ENCODE measurements around the gene SUN1.
"Not testable (repeated sequence)": the region's sequence is repeated elsewhere in the genome, so short reads cannot be mapped to it uniquely, and the experiment has no call there.

Gene SUN1

DNA sequence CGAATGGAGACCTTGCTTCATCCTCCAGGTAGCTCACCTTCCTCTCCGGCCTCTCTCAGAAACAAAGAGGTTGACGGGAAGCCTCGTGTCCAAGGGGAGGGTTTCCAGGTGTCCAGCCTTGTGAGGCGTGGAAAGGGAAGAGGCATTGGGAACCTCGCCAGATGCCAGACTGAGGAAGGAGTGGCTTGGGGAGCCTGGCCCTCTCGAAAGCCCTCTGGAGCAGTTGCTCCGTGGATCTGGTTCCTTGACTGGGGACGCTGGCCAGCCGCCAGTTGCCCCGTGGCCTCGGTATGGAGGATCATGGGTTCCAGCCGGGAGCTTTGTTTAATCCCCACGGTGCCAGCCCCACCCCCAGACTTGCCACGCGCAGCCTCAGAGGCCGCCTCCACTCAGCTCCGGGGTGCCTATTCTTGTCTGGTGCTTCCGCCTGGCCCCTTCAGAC lies 30.3 kb upstream of the SUN1 start:
- no peak for DNase-seq
- Histone ChIP-seq H3K79me2 (ENCODE audit: low read length) (no peaks in the 10 kb centered on the region), H3K9me2 (replicated peaks; ENCODE audit: insufficient read depth, low read length) (no peaks in the 10 kb centered on the region), H3K9ac (ENCODE audit: low read length) (no peak overlapping the region), H3K4me2 (ENCODE audit: low read depth, low read length) (no peak overlapping the region), H3K27ac (ENCODE audit: low read length) (no peak overlapping the region), H3K36me3 (replicated peaks; ENCODE audit: insufficient read depth, low read length) (no peaks in the 10 kb centered on the region), H3K4me3 (ENCODE audit: low read length) (no peak overlapping the region), H2AFZ (ENCODE audit: low read length) (no peak overlapping the region), H3F3A (ENCODE audit: insufficient read depth, low read length) (no peaks in the 10 kb centered on the region), H3K4me1 (ENCODE audit: low read length) (no peaks in the 10 kb centered on the region), H3K27me3 (replicated peaks; ENCODE audit: insufficient read depth, low read length) (no peaks in the 10 kb centered on the region), H4K20me1 (ENCODE audit: insufficient read depth, low read length) (no peaks in the 10 kb centered on the region), H3K9me3 (replicated peaks; ENCODE audit: insufficient read depth, low read length) (no peaks in the 10 kb centered on the region)
- TF ChIP-seq EZH2phosphoT487 (IDR thresholded peaks at IDR 0.05; ENCODE audit: low read length) (no peak), CTCF (IDR thresholded peaks at IDR 0.05; ENCODE audit: low read length) (no peak), EZH2 (optimal IDR thresholded peaks at IDR 0.05; ENCODE audit: low read depth, low read length) (no peak)

GRCh38 chr7:802500-803242 lies 29.6 kb upstream of the SUN1 start:
- Histone ChIP-seq H3K27ac (ENCODE audit: low read length) (no peak overlapping the region), H4K20me1 (ENCODE audit: insufficient read depth, low read length) (no peaks in the 10 kb centered on the region), H2AFZ (ENCODE audit: low read length) (no peak overlapping the region), H3K4me2 (ENCODE audit: low read depth, low read length) (no peak overlapping the region), H3K4me3 (ENCODE audit: low read length) (no peak overlapping the region), H3K9ac (ENCODE audit: low read length) (no peak overlapping the region), H3K27me3 (replicated peaks; ENCODE audit: insufficient read depth, low read length) (no peaks in the 10 kb centered on the region), H3K9me2 (replicated peaks; ENCODE audit: insufficient read depth, low read length) (no peaks in the 10 kb centered on the region), H3K79me2 (ENCODE audit: low read length) (no peaks in the 10 kb centered on the region), H3K36me3 (replicated peaks; ENCODE audit: insufficient read depth, low read length) (no peaks in the 10 kb centered on the region), H3K4me1 (ENCODE audit: low read length) (no peaks in the 10 kb centered on the region), H3K9me3 (replicated peaks; ENCODE audit: insufficient read depth, low read length) (no peaks in the 10 kb centered on the region), H3F3A (ENCODE audit: insufficient read depth, low read length) (no peaks in the 10 kb centered on the region)
- DNase-seq, result no peak
- TF ChIP-seq EZH2 (optimal IDR thresholded peaks at IDR 0.05; ENCODE audit: low read depth, low read length), result no peak
- no peak for TF ChIP-seq CTCF (IDR thresholded peaks at IDR 0.05; ENCODE audit: low read length)
- no peak for TF ChIP-seq EZH2phosphoT487 (IDR thresholded peaks at IDR 0.05; ENCODE audit: low read length)

GRCh38 chr7:803243-803635 lies 29.0 kb upstream of the SUN1 start:
- Histone ChIP-seq H3K27me3 (replicated peaks; ENCODE audit: insufficient read depth, low read length) (no peaks in the 10 kb centered on the region), H3K79me2 (ENCODE audit: low read length) (no peaks in the 10 kb centered on the region), H3K9me2 (replicated peaks; ENCODE audit: insufficient read depth, low read length) (no peaks in the 10 kb centered on the region), H3K4me1 (ENCODE audit: low read length) (no peaks in the 10 kb centered on the region), H3K9ac (ENCODE audit: low read length) (no peak overlapping the region), H3K4me2 (ENCODE audit: low read depth, low read length) (no peak overlapping the region), H4K20me1 (ENCODE audit: insufficient read depth, low read length) (no peaks in the 10 kb centered on the region), H3K9me3 (replicated peaks; ENCODE audit: insufficient read depth, low read length) (no peaks in the 10 kb centered on the region), H3K36me3 (replicated peaks; ENCODE audit: insufficient read depth, low read length) (no peaks in the 10 kb centered on the region), H3K27ac (ENCODE audit: low read length) (no peak overlapping the region), H3F3A (ENCODE audit: insufficient read depth, low read length) (no peaks in the 10 kb centered on the region), H2AFZ (ENCODE audit: low read length) (no peak overlapping the region), H3K4me3 (ENCODE audit: low read length) (no peak overlapping the region)
- DNase-seq, result no peak
- TF ChIP-seq CTCF (IDR thresholded peaks at IDR 0.05; ENCODE audit: low read length) (no peak), EZH2phosphoT487 (IDR thresholded peaks at IDR 0.05; ENCODE audit: low read length) (no peak), EZH2 (optimal IDR thresholded peaks at IDR 0.05; ENCODE audit: low read depth, low read length) (no peak)

- not testable (repeated sequence) for H3K27me3 ChIP-seq (replicated peaks; ENCODE audit: insufficient read depth, low read length); H3K9me3 ChIP-seq (replicated peaks; ENCODE audit: insufficient read depth, low read length); H4K20me1 ChIP-seq (ENCODE audit: insufficient read depth, low read length); H3K4me2 ChIP-seq (ENCODE audit: low read depth, low read length); H3K9ac ChIP-seq (ENCODE audit: low read length); H3F3A ChIP-seq (ENCODE audit: insufficient read depth, low read length); H3K79me2 ChIP-seq (ENCODE audit: low read length); H2AFZ ChIP-seq (ENCODE audit: low read length); H3K27ac ChIP-seq (ENCODE audit: low read length); H3K4me1 ChIP-seq (ENCODE audit: low read length); H3K9me2 ChIP-seq (replicated peaks; ENCODE audit: insufficient read depth, low read length); H3K4me3 ChIP-seq (ENCODE audit: low read length); DNase-seq; H3K36me3 ChIP-seq (replicated peaks; ENCODE audit: insufficient read depth, low read length)
Measured at GRCh38 chr7:803796-804195, 28.5 kb upstream of the SUN1 start.
